Activated T-cell treated with anti-CD3 and anti-CD28 coated beads, Interleukin-2, amount 50 U/mL, for 4 hours (primary cell): ENCODE results near the gene PFN3. TPM values are rescaled to one million over a fixed set of nuclear protein-coding genes. Genes with fewer than 3 reads are reported as not detected.
A peak's percentile ranks its signal among the peaks of the same experiment; 100 is the strongest.

ENCODE experiments used
- ATAC-seq, 2 donors: fragments of 200-7000 bp; cut with Tn5 transposase; one replicate each; pipeline ENCODE4 v1.10.0; 2021
- DNase-seq: peaks from one replicate; pipeline ENCODE4 v3.0.0-alpha.2; 2020
- H3K27me3 Mint-ChIP-seq: one replicate; pipeline ENCODE4 v1.8.0; 2021; ENCODE audit warnings: low read depth, mixed read lengths
- H3K36me3 Mint-ChIP-seq: one replicate; pipeline ENCODE4 v1.8.0; 2022; ENCODE audit warnings: mixed read lengths; ENCODE audit not compliant: insufficient read depth
- H3K4me1 Mint-ChIP-seq: one replicate; pipeline ENCODE4 v1.8.0; 2021; ENCODE audit warnings: low read depth, mixed read lengths
- H3K4me3 Mint-ChIP-seq: one replicate; pipeline ENCODE4 v1.8.0; 2021; ENCODE audit warnings: mild to moderate bottlenecking, moderate library complexity, mixed read lengths
- H3K9me3 Mint-ChIP-seq: one replicate; pipeline ENCODE4 v1.8.0; 2021; ENCODE audit warnings: mixed read lengths
- total RNA-seq, 3 donors: library from RNA; stranded (reverse); gene quantifications; one replicate each; pipeline ENCODE4 v1.2.1, GENCODE V29; 2021

The PFN3 gene
- not detected for total RNA-seq

- ATAC-seq, result no peak
- no peak within 1 kb of the TSS for H3K4me3 Mint-ChIP-seq
Observed at GRCh38 chr5:177399997-177400868, at the start of gene PFN3. Gene PFN3, minus strand, starts transcription at chr5:177400661. Its CDS starts 85 bp downstream, at chr5:177400576.

GRCh38 chr5:177449140-177450061 lies 48.9 kb upstream of the PFN3 start:
- Mint-ChIP-seq H3K9me3 (no peaks in the 10 kb centered on the region), H3K36me3 (no peaks in the 10 kb centered on the region), H3K4me3 (no peak overlapping the region), H3K27me3 (no peaks in the 10 kb centered on the region), H3K4me1 (peaks cover 50% of the 10 kb centered on the region)
- no peak for ATAC-seq
- no peak for DNase-seq

More at GRCh38 chr5:177399997-177400868, at the start of gene PFN3:
- H3K36me3 Mint-ChIP-seq, result no peaks in the 10 kb centered on the region
- H3K27me3 Mint-ChIP-seq, result no peaks in the 10 kb centered on the region
- H3K4me1 Mint-ChIP-seq, result peaks cover 20% of the 10 kb centered on the region
- H3K9me3 Mint-ChIP-seq, result no peaks in the 10 kb centered on the region
- no peak for DNase-seq

GRCh38 chr5:177448244-177448950 lies 47.9 kb upstream of the PFN3 start:
- H3K4me1 Mint-ChIP-seq, result peaks cover 49% of the 10 kb centered on the region

GRCh38 chr5:177447611-177448243 lies 47.3 kb upstream of the PFN3 start:
- Mint-ChIP-seq H3K9me3 (no peaks in the 10 kb centered on the region), H3K36me3 (no peaks in the 10 kb centered on the region), H3K4me3 (peak overlapping the region; percentile 56), H3K27me3 (no peaks in the 10 kb centered on the region), H3K4me1 (peaks cover 46% of the 10 kb centered on the region)
- ATAC-seq, result peak in 1 of 2 donors; percentile 2
- no peak for DNase-seq

More at GRCh38 chr5:177448244-177448950, 47.9 kb upstream of the PFN3 start:
- no peak for ATAC-seq
- DNase-seq, result no peak
- Mint-ChIP-seq H3K4me3 (peak overlapping the region; percentile 56), H3K27me3 (no peaks in the 10 kb centered on the region), H3K36me3 (no peaks in the 10 kb centered on the region), H3K9me3 (no peaks in the 10 kb centered on the region)

GRCh38 chr5:177447066-177447610 lies 46.7 kb upstream of the PFN3 start:
- peak; percentile 58 for DNase-seq
- H3K9me3 Mint-ChIP-seq, result no peaks in the 10 kb centered on the region
- no peak overlapping the region for H3K4me3 Mint-ChIP-seq
- H3K27me3 Mint-ChIP-seq, result no peaks in the 10 kb centered on the region
- peaks cover 2% of the 10 kb centered on the region for H3K36me3 Mint-ChIP-seq
- peaks cover 48% of the 10 kb centered on the region for H3K4me1 Mint-ChIP-seq
- ATAC-seq, result peak; percentile 36 to 42

- Mint-ChIP-seq H3K36me3 (peaks cover 6% of the 10 kb centered on the region), H3K9me3 (no peaks in the 10 kb centered on the region), H3K27me3 (no peaks in the 10 kb centered on the region), H3K4me1 (peaks cover 48% of the 10 kb centered on the region), H3K4me3 (peak within 1 kb of the TSS; percentile 79)
- peak; percentile 68 for DNase-seq
- ATAC-seq, result peak; percentile 59 to 61
Observed at GRCh38 chr5:177446200-177447065, 46.0 kb upstream of the PFN3 start, which contains the start of gene PRR7. Gene PRR7, plus strand, starts transcription at chr5:177446814. Its CDS starts 8,254 bp downstream, at chr5:177455068.

GRCh38 chr5:177445917-177446199 lies 45.4 kb upstream of the PFN3 start:
- Mint-ChIP-seq H3K36me3 (peaks cover 6% of the 10 kb centered on the region), H3K4me1 (peaks cover 48% of the 10 kb centered on the region), H3K4me3 (peak overlapping the region; percentile 79), H3K9me3 (no peaks in the 10 kb centered on the region), H3K27me3 (no peaks in the 10 kb centered on the region)
- DNase-seq (no peak), ATAC-seq (no peak)

- Mint-ChIP-seq H3K4me1 (peaks cover 52% of the 10 kb centered on the region), H3K9me3 (no peaks in the 10 kb centered on the region), H3K36me3 (peaks cover 6% of the 10 kb centered on the region), H3K4me3 (peak overlapping the region; percentile 79), H3K27me3 (no peaks in the 10 kb centered on the region)
- DNase-seq (no peak), ATAC-seq (no peak)
Observed at GRCh38 chr5:177445052-177445916, 44.8 kb upstream of the PFN3 start.

- DNase-seq (no peak), ATAC-seq (no peak)
- Mint-ChIP-seq H3K4me1 (peaks cover 61% of the 10 kb centered on the region), H3K36me3 (peaks cover 12% of the 10 kb centered on the region), H3K27me3 (no peaks in the 10 kb centered on the region), H3K9me3 (no peaks in the 10 kb centered on the region), H3K4me3 (peak overlapping the region; percentile 58)
Observed at GRCh38 chr5:177444106-177445051, 43.9 kb upstream of the PFN3 start.

GRCh38 chr5:177443144-177443983 lies 42.9 kb upstream of the PFN3 start:
- DNase-seq (no peak), ATAC-seq (no peak)
- H3K4me3 Mint-ChIP-seq, result no peak overlapping the region
- H3K4me1 Mint-ChIP-seq, result peaks cover 62% of the 10 kb centered on the region
- no peaks in the 10 kb centered on the region for H3K27me3 Mint-ChIP-seq
- H3K9me3 Mint-ChIP-seq, result no peaks in the 10 kb centered on the region
- peaks cover 18% of the 10 kb centered on the region for H3K36me3 Mint-ChIP-seq
